HEK293 (cell line): ENCODE data around the gene CHST8.

Source experiments
- CTCF ChIA-PET: fragments of 350-600 bp; formaldehyde crosslinking; extraction: SDS; loops from one replicate; lab custom pipeline; 2021; ENCODE audit warnings: antibody characterized with exemption; lab: Yijun Ruan, JAX
- POLR2A ChIA-PET: fragments of 300-600 bp; formaldehyde crosslinking; extraction: SDS; loops from one replicate; lab custom pipeline; 2020; ENCODE audit warnings: antibody characterized with exemption, inconsistent platforms; lab: Yijun Ruan, JAX
- H3K27ac ChIP-seq: fragments of 200-500 bp; sonication (Bioruptor generic); 2 replicates; pipeline ENCODE4 v1.5.1; 2014; ENCODE audit warnings: low read depth, low read length, control low read depth, inconsistent platforms; ENCODE audit errors: extremely low read depth
- H3K36me3 ChIP-seq, 2 experiments: fragments of 200-500 bp in 1 of 2; sonication (Bioruptor generic) in 1 of 2; 1 replicate in 1 of 2; 2 replicates in 1 of 2; pipeline ENCODE4 v1.5.1; 2014 to 2017; ENCODE audit warnings: inconsistent platforms in 2 of 2, low read length in 2 of 2; ENCODE audit not compliant: control insufficient read depth in 2 of 2, insufficient read depth in 1 of 2
- H3K4me1 ChIP-seq: fragments of 200-500 bp; sonication (Bioruptor generic); 2 replicates; pipeline ENCODE4 v1.5.1; 2014; ENCODE audit warnings: mild to moderate bottlenecking, low read length, inconsistent platforms; ENCODE audit not compliant: control insufficient read depth, insufficient read depth
- H3K4me3 ChIP-seq: 2 replicates; pipeline ENCODE4 v1.5.1; 2011; ENCODE audit warnings: low read depth, mild to moderate bottlenecking, control low read depth, low read length, moderate library complexity
- H3K9me3 ChIP-seq: fragments of 200-500 bp; sonication (Bioruptor generic); 2 replicates; pipeline ENCODE4 v1.5.1; 2014; ENCODE audit warnings: low read depth, low read length, inconsistent platforms; ENCODE audit not compliant: control insufficient read depth, insufficient read depth
- BCL11A ChIP-seq: fragments of 450-650 bp; formaldehyde crosslinking; IDR thresholded peaks from 2 replicates; pipeline ENCODE4 v1.5.1; 2016; ENCODE audit warnings: low read depth, missing biosample characterization, missing genetic modification characterization
- FEZF1 ChIP-seq: fragments of 450-650 bp; formaldehyde crosslinking; IDR thresholded peaks from 2 replicates; pipeline ENCODE4 v1.5.1; 2016; ENCODE audit warnings: missing biosample characterization, missing genetic modification characterization
- REPIN1 ChIP-seq: fragments of 450-650 bp; formaldehyde crosslinking; IDR thresholded peaks from 2 replicates; pipeline ENCODE4 v1.5.1; 2017; ENCODE audit warnings: missing biosample characterization, missing genetic modification characterization, low read depth
- TSHZ1 ChIP-seq: fragments of 450-650 bp; formaldehyde crosslinking; IDR thresholded peaks from 2 replicates; pipeline ENCODE4 v1.5.1; 2016; ENCODE audit warnings: missing biosample characterization, missing genetic modification characterization, borderline replicate concordance
- ZBTB17 ChIP-seq: fragments of 450-650 bp; formaldehyde crosslinking; IDR thresholded peaks from 2 replicates; pipeline ENCODE4 v1.5.1; 2016; ENCODE audit warnings: missing biosample characterization, missing genetic modification characterization
- ZFP37 ChIP-seq: fragments of 450-650 bp; formaldehyde crosslinking; IDR thresholded peaks from 2 replicates; pipeline ENCODE4 v1.5.1; 2016; ENCODE audit warnings: missing biosample characterization, missing genetic modification characterization
- ZNF239 ChIP-seq: fragments of 450-650 bp; formaldehyde crosslinking; IDR thresholded peaks from 2 replicates; pipeline ENCODE4 v1.5.1; 2016; ENCODE audit warnings: missing biosample characterization, missing genetic modification characterization
- ZNF423 ChIP-seq: fragments of 450-650 bp; formaldehyde crosslinking; IDR thresholded peaks from 2 replicates; pipeline ENCODE4 v1.5.1; 2016; ENCODE audit warnings: missing biosample characterization, missing genetic modification characterization
- ZNF433 ChIP-seq: fragments of 450-650 bp; formaldehyde crosslinking; IDR thresholded peaks from 2 replicates; pipeline ENCODE4 v1.5.1; 2016; ENCODE audit warnings: missing biosample characterization, missing genetic modification characterization, low read depth
- ZNF501 ChIP-seq: fragments of 450-650 bp; formaldehyde crosslinking; IDR thresholded peaks from 2 replicates; pipeline ENCODE4 v1.5.1; 2016; ENCODE audit warnings: missing biosample characterization, missing genetic modification characterization
- ZNF558 ChIP-seq: fragments of 450-650 bp; formaldehyde crosslinking; IDR thresholded peaks from 2 replicates; pipeline ENCODE4 v1.5.1; 2016; ENCODE audit warnings: missing biosample characterization, missing genetic modification characterization
- ZNF561 ChIP-seq: fragments of 450-650 bp; IDR thresholded peaks from 2 replicates; pipeline ENCODE4 v1.5.1; 2018; ENCODE audit warnings: missing biosample characterization, missing genetic modification characterization, borderline replicate concordance
- ZNF600 ChIP-seq: fragments of 450-650 bp; formaldehyde crosslinking; IDR thresholded peaks from 2 replicates; pipeline ENCODE4 v1.5.1; 2016; ENCODE audit warnings: missing biosample characterization, missing genetic modification characterization
- ZNF623 ChIP-seq: fragments of 450-650 bp; formaldehyde crosslinking; IDR thresholded peaks from 2 replicates; pipeline ENCODE4 v1.5.1; 2016; ENCODE audit warnings: missing biosample characterization, missing genetic modification characterization
- ZNF658 ChIP-seq: fragments of 450-650 bp; formaldehyde crosslinking; IDR thresholded peaks from 2 replicates; pipeline ENCODE4; 2016; ENCODE audit warnings: missing biosample characterization, missing genetic modification characterization
- ZNF692 ChIP-seq: fragments of 450-650 bp; formaldehyde crosslinking; IDR thresholded peaks from 2 replicates; pipeline ENCODE4 v1.5.1; 2016; ENCODE audit warnings: missing biosample characterization, missing genetic modification characterization
- ZNF747 ChIP-seq: fragments of 450-650 bp; formaldehyde crosslinking; IDR thresholded peaks from 2 replicates; pipeline ENCODE4 v1.5.1; 2016; ENCODE audit warnings: missing biosample characterization, missing genetic modification characterization
- TF ChIP-seq, protein P1 (sequence below): fragments of 450-650 bp; formaldehyde crosslinking; IDR thresholded peaks from 2 replicates; pipeline ENCODE4 v1.5.1; 2016; ENCODE audit warnings: missing biosample characterization, missing genetic modification characterization
- TF ChIP-seq, protein P2 (sequence below): fragments of 450-650 bp; formaldehyde crosslinking; IDR thresholded peaks from 2 replicates; pipeline ENCODE4 v1.5.1; 2017; ENCODE audit warnings: missing biosample characterization, missing genetic modification characterization
- TF ChIP-seq, protein P3 (sequence below): fragments of 450-650 bp; formaldehyde crosslinking; IDR thresholded peaks from 2 replicates; pipeline ENCODE4 v1.5.1; 2017; ENCODE audit warnings: missing biosample characterization, missing genetic modification characterization

The CHST8 gene

DNA sequence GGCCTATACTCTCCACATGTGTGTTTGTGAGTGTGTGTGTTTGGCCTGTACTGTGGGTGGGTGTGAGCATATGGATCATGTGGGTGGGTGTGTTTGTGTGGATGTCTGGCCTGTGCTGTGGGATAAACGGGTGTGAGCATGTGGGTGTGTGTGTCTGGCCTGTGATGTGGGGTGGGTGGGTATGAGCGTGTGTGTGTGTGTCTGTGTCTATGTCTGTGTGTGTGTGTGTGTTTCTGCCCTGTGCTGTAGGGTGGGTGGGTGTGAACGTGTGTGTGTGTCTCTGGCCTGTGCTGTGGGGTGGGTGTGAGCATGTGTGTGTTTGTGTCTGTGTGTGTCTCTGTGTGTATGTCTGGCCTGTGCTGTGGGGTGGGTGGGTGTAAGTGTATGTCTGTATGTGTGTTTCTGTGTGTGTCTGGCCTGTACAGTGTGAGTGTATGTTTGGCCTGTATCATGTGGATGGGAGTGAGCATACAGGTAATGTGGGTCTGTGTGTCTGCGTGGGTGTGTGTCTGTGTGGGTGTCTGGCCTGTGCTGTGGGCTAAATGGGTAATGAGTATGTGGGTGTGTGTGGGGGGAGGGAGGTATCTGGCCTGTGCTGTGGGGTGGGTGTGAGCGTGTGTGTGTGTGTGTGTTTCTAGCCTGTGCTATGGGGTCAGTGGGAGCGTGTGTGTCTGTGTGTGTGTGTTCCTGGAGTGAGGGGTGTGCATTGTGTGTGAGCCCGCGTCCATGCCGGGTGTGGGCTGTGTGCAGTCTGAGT lies 154.2 kb downstream of the CHST8 start (continued):
- TF ChIP-seq, protein P1, sequence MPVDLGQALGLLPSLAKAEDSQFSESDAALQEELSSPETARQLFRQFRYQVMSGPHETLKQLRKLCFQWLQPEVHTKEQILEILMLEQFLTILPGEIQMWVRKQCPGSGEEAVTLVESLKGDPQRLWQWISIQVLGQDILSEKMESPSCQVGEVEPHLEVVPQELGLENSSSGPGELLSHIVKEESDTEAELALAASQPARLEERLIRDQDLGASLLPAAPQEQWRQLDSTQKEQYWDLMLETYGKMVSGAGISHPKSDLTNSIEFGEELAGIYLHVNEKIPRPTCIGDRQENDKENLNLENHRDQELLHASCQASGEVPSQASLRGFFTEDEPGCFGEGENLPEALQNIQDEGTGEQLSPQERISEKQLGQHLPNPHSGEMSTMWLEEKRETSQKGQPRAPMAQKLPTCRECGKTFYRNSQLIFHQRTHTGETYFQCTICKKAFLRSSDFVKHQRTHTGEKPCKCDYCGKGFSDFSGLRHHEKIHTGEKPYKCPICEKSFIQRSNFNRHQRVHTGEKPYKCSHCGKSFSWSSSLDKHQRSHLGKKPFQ (tag by site-specific recombination) = peak; percentile 63; the same call in 1 of the 2 replicates
- TF ChIP-seq ZNF558 = no peak
- no peak for TF ChIP-seq ZFP37 (tag by site-specific recombination)
- TF ChIP-seq ZNF658 (tag by site-specific recombination) = no peak
- TF ChIP-seq, protein P2, sequence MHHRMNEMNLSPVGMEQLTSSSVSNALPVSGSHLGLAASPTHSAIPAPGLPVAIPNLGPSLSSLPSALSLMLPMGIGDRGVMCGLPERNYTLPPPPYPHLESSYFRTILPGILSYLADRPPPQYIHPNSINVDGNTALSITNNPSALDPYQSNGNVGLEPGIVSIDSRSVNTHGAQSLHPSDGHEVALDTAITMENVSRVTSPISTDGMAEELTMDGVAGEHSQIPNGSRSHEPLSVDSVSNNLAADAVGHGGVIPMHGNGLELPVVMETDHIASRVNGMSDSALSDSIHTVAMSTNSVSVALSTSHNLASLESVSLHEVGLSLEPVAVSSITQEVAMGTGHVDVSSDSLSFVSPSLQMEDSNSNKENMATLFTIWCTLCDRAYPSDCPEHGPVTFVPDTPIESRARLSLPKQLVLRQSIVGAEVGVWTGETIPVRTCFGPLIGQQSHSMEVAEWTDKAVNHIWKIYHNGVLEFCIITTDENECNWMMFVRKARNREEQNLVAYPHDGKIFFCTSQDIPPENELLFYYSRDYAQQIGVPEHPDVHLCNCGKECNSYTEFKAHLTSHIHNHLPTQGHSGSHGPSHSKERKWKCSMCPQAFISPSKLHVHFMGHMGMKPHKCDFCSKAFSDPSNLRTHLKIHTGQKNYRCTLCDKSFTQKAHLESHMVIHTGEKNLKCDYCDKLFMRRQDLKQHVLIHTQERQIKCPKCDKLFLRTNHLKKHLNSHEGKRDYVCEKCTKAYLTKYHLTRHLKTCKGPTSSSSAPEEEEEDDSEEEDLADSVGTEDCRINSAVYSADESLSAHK (tag by site-specific recombination) = no peak
- TF ChIP-seq ZNF239 (tag by site-specific recombination) = no peak; the same call in 1 of the 2 replicates
- TF ChIP-seq ZNF423 (tag by site-specific recombination) = no peak

DNA sequence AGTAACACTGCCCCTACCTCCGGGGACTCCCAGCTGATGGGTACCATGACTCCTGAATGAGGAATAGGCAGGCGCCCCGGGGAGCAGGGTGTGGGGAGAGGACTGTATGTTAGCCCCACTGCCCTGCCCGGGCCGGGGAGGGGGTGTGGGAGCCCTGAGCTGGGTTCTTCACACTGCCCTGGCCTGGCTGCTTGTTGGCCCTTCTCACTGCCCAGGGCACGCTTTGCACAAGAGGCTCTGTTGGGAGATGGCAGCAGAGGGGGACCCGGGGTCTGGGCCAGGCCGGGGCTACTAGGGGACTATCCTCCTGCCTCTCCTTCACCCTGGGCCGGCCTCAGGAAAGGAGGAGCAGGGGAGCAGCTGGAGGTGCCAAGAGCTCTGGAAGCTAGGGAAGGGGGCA lies 155.6 kb downstream of the CHST8 start:
- POLR2A ChIA-PET = interaction anchor here (0.5 to 1.7 kb wide), 6 partner anchors 19 to 666 kb away, joined by 3 to 16 read pairs (median 6); partner anchors contain the start of gene KCTD15
- Histone ChIP-seq H3K4me3 (no peak overlapping the region), H3K27ac (no peak overlapping the region), H3K9me3 (no peaks in the 10 kb centered on the region), H3K4me1 (peaks cover 4% of the 10 kb centered on the region), H3K36me3 (peaks cover 0 to 4% of the 10 kb centered on the region in 2 experiments; a peak in 1 of 3 replicates)
- CTCF ChIA-PET = interaction anchor here (0.5 to 11.3 kb wide), 160 partner anchors 9 to 1648 kb away, joined by 3 to 341 read pairs (median 5); partner anchors contain the start of gene KCTD15
- TF ChIP-seq ZNF692 (tag by site-specific recombination) (no peak), ZNF600 (tag by site-specific recombination) (no peak), ZNF561 (tag by site-specific recombination) (no peak), FEZF1 (no peak), ZNF623 (tag by site-specific recombination) (no peak), REPIN1 (tag by site-specific recombination) (no peak)

- no peak overlapping the region for H3K4me3 ChIP-seq
- H3K36me3 ChIP-seq = peaks cover 0 to under 1% of the 10 kb centered on the region in 2 experiments; a peak in 1 of 3 replicates
- H3K9me3 ChIP-seq = no peaks in the 10 kb centered on the region
- ChIA-PET CTCF (interaction anchor here (0.5 to 11.3 kb wide), 166 partner anchors 9 to 1649 kb away, joined by 3 to 341 read pairs (median 5); partner anchors contain the start of gene KCTD15), POLR2A (interaction anchor here (0.5 to 1.7 kb wide), 9 partner anchors 17 to 666 kb away, joined by 3 to 16 read pairs (median 4); partner anchors contain the start of gene KCTD15)
- H3K4me1 ChIP-seq = peaks cover 4% of the 10 kb centered on the region
- H3K27ac ChIP-seq = no peak overlapping the region
- 0 out of 2 replicates have a peak, but pooled peaks have one; percentile 32 for TF ChIP-seq ZNF747
- TF ChIP-seq BCL11A (tag by site-specific recombination) = no peak
- no peak for TF ChIP-seq ZNF501 (tag by site-specific recombination)
- TF ChIP-seq ZBTB17 = no peak
- TF ChIP-seq, protein P3, sequence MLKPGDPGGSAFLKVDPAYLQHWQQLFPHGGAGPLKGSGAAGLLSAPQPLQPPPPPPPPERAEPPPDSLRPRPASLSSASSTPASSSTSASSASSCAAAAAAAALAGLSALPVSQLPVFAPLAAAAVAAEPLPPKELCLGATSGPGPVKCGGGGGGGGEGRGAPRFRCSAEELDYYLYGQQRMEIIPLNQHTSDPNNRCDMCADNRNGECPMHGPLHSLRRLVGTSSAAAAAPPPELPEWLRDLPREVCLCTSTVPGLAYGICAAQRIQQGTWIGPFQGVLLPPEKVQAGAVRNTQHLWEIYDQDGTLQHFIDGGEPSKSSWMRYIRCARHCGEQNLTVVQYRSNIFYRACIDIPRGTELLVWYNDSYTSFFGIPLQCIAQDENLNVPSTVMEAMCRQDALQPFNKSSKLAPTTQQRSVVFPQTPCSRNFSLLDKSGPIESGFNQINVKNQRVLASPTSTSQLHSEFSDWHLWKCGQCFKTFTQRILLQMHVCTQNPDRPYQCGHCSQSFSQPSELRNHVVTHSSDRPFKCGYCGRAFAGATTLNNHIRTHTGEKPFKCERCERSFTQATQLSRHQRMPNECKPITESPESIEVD = no peak
- no peak for TF ChIP-seq TSHZ1
- TF ChIP-seq ZNF433 = 0 out of 2 replicates have a peak, but pooled peaks have one; percentile 4
Observed at GRCh38 chr19:33777753-33778088, 156.0 kb downstream of the CHST8 start.
